Psoas muscle (tissue), 8 donors: Measurements from ENCODE around the gene PGRMC2. TPM values are rescaled to one million over a fixed set of nuclear protein-coding genes. Genes with fewer than 3 reads are reported as not detected.
"Not testable (repeated sequence)": the region's sequence is repeated elsewhere in the genome, so short reads cannot be mapped to it uniquely, and the experiment has no call there.

Source experiments
- ATAC-seq, 4 donors: fragments of 200-7000 bp; cut with Tn5 transposase; one replicate each; pipeline ENCODE4 v1.9.1; 2020; ENCODE audit warnings: moderate library complexity in 3 of 4, mild to moderate bottlenecking in 2 of 4
- DNase-seq, 2 donors: peaks; one replicate each; pipeline ENCODE4 v3.0.0-alpha.2; 2020
- H3K27ac ChIP-seq: fragments of 200-600 bp; one replicate; pipeline ENCODE4 v1.8.0; 2022
- H3K27me3 ChIP-seq, 3 donors: fragments of 200-600 bp in 1 of 3; one replicate each; pipeline versions ENCODE4 v1.6.1 to v1.8.0; 2013 to 2022; ENCODE audit warnings: low read length in 2 of 3, mild to moderate bottlenecking in 2 of 3, moderate library complexity in 1 of 3; ENCODE audit not compliant: insufficient read depth in 3 of 3
- H3K36me3 ChIP-seq, 2 donors: fragments of 200-600 bp in 1 of 2; one replicate each; pipeline versions ENCODE4 v1.6.1 to v1.8.0; 2013 to 2022; ENCODE audit warnings: low read depth in 1 of 2, mild to moderate bottlenecking in 1 of 2, moderate library complexity in 1 of 2; ENCODE audit not compliant: insufficient read depth in 1 of 2
- H3K4me1 ChIP-seq: fragments of 200-600 bp; one replicate; pipeline ENCODE4 v1.8.0; 2022
- H3K4me3 ChIP-seq: fragments of 200-600 bp; one replicate; pipeline ENCODE4 v1.8.0; 2022; ENCODE audit warnings: mild to moderate bottlenecking
- H3K9me3 ChIP-seq: fragments of 200-600 bp; one replicate; pipeline ENCODE4 v1.8.0; 2022
- WGBS, 3 donors: extraction: QIAGEN DNeasy Blood & Tissue Kit; methylation state at CpG; one replicate each; pipeline versions ENCODE4 v1.1.6 to v1.1.7; 2013; 5-methylcytosine and 5-hydroxymethylcytosine counted together
- intact Hi-C, 2 donors: fragments of 100-400 bp; cut with DNase I; formaldehyde crosslinking; loops; one replicate each; pipeline versions ENCODE4 v1.11.0 to v1.14.2; 2022
- polyA plus RNA-seq, 3 donors: library from polyadenylated mRNA; stranded (reverse); fragments of 200-250 nt; gene quantifications; one replicate each; pipeline ENCODE4 v1.2.3, GENCODE V29; 2013
- total RNA-seq, 4 donors: library from RNA; stranded (reverse); fragmentation: NEBNext Ultra II Directional in 2 of 4; extraction: Animal tissue kit (Norgen Biotek cat#: 25700) in 2 of 4; gene quantifications; one replicate each; pipeline versions ENCODE4 v1.2.1 to v1.2.4, GENCODE V29; 2021 to 2023
- TF ChIP-seq, protein P1 (sequence below): fragments of 200-600 bp; IDR thresholded peaks from one replicate; pipeline ENCODE4 v1.8.0; 2022; ENCODE audit warnings: antibody characterized with exemption
- donor health status: healthy with polysubstance abuse.
- donor health status: DM: no; HTN: no; CAD: no; lungs with moderate emphysema.
- donor health status: Bipolar disorder and iron deficiency.
- donor health status: healthy.
- donor health status: DM: yes; HTN: yes; CAD: no.
- donor health status: DM: no; HTN: no; CAD: no.
- donor health status: DM: no; HTN: no; CAD: no.
- donor health status: DM: yes; HTN: yes; CAD: no.

The PGRMC2 gene
- total and polyA plus RNA-seq, 7 donors, result 21.9 to 43.2 (median 32.4) TPM

DNA sequence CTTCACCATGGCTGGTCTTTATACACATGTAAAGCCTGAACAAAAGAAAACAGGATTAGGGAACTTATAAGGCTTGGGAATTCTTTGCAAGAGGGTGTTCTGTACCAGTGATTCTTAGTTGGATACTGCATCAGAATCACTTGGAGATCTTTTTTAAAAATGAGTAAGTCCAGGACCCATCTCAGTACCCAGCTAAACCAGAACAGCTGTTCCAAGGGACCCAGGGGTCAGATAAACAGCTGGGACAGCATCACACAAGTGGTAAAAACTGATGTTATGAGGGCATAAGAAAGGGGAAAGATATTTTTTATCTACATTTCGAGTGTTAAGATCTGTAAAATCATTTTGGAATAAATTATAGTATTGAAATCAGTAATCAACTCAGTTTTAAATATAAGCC is 16.1 kb downstream of the PGRMC2 start:
- TF ChIP-seq, protein P1, sequence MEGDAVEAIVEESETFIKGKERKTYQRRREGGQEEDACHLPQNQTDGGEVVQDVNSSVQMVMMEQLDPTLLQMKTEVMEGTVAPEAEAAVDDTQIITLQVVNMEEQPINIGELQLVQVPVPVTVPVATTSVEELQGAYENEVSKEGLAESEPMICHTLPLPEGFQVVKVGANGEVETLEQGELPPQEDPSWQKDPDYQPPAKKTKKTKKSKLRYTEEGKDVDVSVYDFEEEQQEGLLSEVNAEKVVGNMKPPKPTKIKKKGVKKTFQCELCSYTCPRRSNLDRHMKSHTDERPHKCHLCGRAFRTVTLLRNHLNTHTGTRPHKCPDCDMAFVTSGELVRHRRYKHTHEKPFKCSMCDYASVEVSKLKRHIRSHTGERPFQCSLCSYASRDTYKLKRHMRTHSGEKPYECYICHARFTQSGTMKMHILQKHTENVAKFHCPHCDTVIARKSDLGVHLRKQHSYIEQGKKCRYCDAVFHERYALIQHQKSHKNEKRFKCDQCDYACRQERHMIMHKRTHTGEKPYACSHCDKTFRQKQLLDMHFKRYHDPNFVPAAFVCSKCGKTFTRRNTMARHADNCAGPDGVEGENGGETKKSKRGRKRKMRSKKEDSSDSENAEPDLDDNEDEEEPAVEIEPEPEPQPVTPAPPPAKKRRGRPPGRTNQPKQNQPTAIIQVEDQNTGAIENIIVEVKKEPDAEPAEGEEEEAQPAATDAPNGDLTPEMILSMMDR, result no peak
- DNase-seq (no peak), ATAC-seq (no peak)
- H3K4me1 ChIP-seq, result no peaks in the 10 kb centered on the region
- H3K4me3 ChIP-seq, result no peak overlapping the region
- no peak overlapping the region for H3K27ac ChIP-seq
- H3K36me3 ChIP-seq, result peaks cover 0 to 30% of the 10 kb centered on the region in 2 donors
- H3K27me3 ChIP-seq, result no peaks in the 10 kb centered on the region
- intact Hi-C loops, result no loop called here
- no peaks in the 10 kb centered on the region for H3K9me3 ChIP-seq
- 46 to 63% (median 57%) methylated on average over 1 of the region's 1 CpG for WGBS, 3 donors

DNA sequence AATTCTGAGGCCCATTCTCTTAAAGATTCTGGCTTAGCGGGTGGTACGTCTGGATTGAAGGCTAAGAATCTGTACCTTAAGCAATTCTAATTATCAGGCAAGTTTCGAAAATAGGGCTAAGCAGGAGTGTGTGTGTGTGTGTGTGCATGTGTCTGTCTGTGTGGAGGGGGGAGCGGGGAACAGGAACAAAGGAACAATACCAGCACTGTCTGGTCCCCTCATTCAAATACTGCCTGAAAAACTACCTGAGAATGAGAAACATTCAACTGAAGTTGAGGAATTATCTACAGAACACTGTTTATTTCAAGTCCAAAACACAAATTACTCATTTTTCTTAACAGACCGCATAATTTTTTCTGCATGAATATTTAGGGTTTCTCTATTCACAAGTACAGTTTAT is 18.6 kb downstream of the PGRMC2 start:
- DNase-seq (no peak), ATAC-seq (no peak)
- H3K27me3 ChIP-seq, result no peaks in the 10 kb centered on the region
- H3K27ac ChIP-seq, result no peak overlapping the region
- H3K4me3 ChIP-seq, result no peak overlapping the region
- 93 to 95% (median 94%) methylated on average over 5 of the region's 5 CpGs for WGBS, 3 donors
- intact Hi-C loops, result no loop called here
- TF ChIP-seq, protein P1, result no peak
- no peaks in the 10 kb centered on the region for H3K4me1 ChIP-seq
- H3K9me3 ChIP-seq, result peaks cover 7% of the 10 kb centered on the region
- peaks cover 0 to 30% of the 10 kb centered on the region in 2 donors for H3K36me3 ChIP-seq

DNA sequence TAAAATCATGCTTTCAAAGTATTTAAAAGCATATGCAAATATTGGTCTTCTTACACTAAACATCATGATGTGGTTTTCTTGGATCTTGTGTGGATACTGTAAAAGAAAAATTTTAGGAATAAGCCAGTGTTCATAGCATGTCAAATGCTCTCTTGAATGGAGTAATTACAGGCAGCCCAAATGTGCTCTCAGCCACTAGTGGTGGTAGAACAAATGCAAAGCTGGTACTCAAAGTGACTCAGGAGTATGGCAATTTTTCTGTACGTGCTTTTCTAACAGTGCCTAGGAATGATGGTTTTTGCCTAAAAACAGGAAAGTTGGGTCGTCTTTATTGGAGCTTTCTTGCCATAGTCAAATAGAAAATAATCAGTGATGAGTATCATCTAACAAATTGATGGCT is 19.9 kb downstream of the PGRMC2 start:
- 53 to 69% (median 63%) methylated on average over 2 of the region's 2 CpGs for WGBS, 3 donors
- TF ChIP-seq, protein P1, result no peak
- Histone ChIP-seq H3K27me3 (no peaks in the 10 kb centered on the region), H3K36me3 (peaks cover 0 to 30% of the 10 kb centered on the region in 2 donors), H3K27ac (no peak overlapping the region), H3K4me3 (no peak overlapping the region), H3K9me3 (peaks cover 7% of the 10 kb centered on the region), H3K4me1 (no peaks in the 10 kb centered on the region)
- intact Hi-C loops, result no loop called here
- no peak for DNase-seq
- no peak for ATAC-seq

DNA sequence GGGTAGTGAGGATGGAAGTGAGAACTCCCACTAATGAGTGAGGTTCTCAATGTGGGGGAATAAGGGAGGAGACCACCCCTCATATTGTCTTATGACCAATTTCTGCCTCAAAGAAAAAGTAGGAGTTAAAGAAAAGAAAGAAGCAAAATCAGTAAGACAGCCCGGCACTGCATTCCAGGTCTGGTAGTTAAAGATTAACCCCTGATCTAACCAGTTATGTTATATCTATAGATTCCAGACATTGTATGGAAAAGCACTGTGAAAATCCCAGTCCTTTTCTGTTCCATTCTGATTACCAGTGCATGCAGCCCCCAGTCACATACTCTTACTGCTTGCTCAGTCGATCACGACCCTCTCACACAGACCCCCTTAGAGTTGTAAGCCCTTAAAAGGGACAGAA is 20.4 kb downstream of the PGRMC2 start:
- WGBS, 3 donors, result 46 to 59% (median 49%) methylated on average over 3 of the region's 3 CpGs
- H3K9me3 ChIP-seq, ATAC-seq, H3K27ac ChIP-seq, DNase-seq, intact Hi-C loops, H3K27me3 ChIP-seq, H3K4me1 ChIP-seq, H3K4me3 ChIP-seq: not testable (repeated sequence)
- peaks cover 0 to 28% of the 10 kb centered on the region in 2 donors for H3K36me3 ChIP-seq

DNA sequence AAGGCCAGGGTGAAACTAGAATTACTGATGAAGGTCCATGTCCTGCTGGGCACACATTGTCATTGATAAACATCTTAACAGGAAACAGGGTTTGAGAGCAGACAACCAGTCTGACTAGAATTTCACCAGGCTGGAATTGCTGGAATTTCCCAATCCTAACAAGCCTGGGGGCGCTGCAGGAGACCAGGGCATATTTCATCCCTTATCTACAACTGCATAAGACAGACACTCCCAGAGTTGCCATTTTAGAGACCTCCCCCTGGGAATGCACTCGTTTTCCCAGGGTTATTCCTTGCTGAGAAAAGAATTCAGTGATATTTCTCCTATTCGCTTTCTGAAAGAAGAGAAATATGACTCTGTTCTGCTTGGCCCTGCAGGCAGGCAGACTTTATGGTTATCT is 22.1 kb downstream of the PGRMC2 start:
- ATAC-seq, H3K9me3 ChIP-seq, H3K4me1 ChIP-seq, H3K4me3 ChIP-seq, intact Hi-C loops, H3K27ac ChIP-seq, DNase-seq, H3K27me3 ChIP-seq: not testable (repeated sequence)
- peaks cover 0 to 12% of the 10 kb centered on the region in 2 donors for H3K36me3 ChIP-seq
- WGBS, 3 donors, result 63 to 69% (median 65%) methylated on average over 3 of the region's 3 CpGs

DNA sequence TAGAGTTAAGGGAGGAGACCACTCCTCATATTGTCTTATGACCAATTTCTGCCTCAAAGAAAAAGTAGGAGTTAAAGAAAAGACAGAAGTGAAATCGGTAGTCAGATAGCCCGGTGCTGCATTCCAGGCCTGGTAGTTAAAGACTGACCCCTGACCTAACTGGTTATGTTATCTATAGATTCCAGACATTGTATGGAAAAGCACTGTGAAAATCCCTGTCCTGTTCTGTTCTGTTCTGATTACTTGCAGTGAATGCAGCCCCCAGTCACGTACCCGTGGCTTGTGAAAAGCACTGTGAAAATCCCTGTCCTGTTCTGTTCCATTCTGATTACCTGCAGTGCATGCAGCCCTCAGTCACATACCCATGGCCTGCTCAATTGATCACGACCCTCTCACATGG is 27.7 kb downstream of the PGRMC2 start:
- ATAC-seq, H3K4me3 ChIP-seq, H3K36me3 ChIP-seq, DNase-seq, H3K4me1 ChIP-seq, H3K9me3 ChIP-seq, H3K27ac ChIP-seq, H3K27me3 ChIP-seq, intact Hi-C loops: not testable (repeated sequence)
- 61 to 80% (median 75%) methylated on average over 5 of the region's 5 CpGs for WGBS, 3 donors

DNA sequence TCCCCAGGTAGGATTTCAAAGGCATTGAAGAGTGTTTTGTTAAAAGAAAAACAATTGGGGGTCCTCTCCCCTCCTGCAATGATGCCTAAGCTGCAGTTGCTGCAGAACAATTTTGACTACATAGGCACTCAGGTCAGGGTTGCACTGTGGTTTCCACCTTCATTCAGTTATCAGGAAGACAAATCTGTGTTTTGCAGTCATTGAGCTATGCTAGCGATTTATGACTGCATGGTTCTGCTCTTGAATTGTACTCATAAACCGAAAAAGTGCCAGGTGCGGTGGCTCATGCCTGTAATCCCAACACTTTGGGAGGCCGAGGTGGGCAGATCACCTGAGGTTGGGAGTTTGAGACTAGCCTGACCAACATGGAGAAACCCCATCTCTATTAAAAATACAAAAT is 29.4 kb downstream of the PGRMC2 start:
- not testable (repeated sequence) for ATAC-seq, H3K9me3 ChIP-seq

More for the DNA sequence above, 29.4 kb downstream of the PGRMC2 start:
- DNase-seq, H3K27me3 ChIP-seq, intact Hi-C loops, H3K4me1 ChIP-seq, H3K4me3 ChIP-seq, H3K27ac ChIP-seq, H3K36me3 ChIP-seq: not testable (repeated sequence)
- WGBS, 3 donors, result 81 to 88% (median 85%) methylated on average over 4 of the region's 4 CpGs
